H9 (cell line): Measurements from ENCODE around the gene CAMKV. TPM values are rescaled to one million over a fixed set of nuclear protein-coding genes. Genes with fewer than 3 reads are reported as not detected.

Experiments
- DNase-seq: peaks from one replicate; pipeline ENCODE4 v3.0.0-alpha.2; 2017
- H2AFZ ChIP-seq: one replicate; pipeline ENCODE4 v1.6.1; 2013; ENCODE audit warnings: mild to moderate bottlenecking, low read length, control low read depth, moderate library complexity
- H2AK5ac ChIP-seq: 2 replicates; pipeline ENCODE4 v1.6.1; 2013; ENCODE audit warnings: low read length, control low read depth, mixed read lengths; ENCODE audit not compliant: insufficient read length
- H2BK120ac ChIP-seq: one replicate; pipeline ENCODE4 v1.6.1; 2013; ENCODE audit warnings: low read depth, mild to moderate bottlenecking, low read length, control low read depth, inconsistent platforms; ENCODE audit not compliant: poor library complexity, severe bottlenecking
- H2BK12ac ChIP-seq: 2 replicates; pipeline ENCODE4 v1.6.1; 2013; ENCODE audit warnings: low read length, control low read depth, mixed read lengths, low read depth; ENCODE audit not compliant: insufficient read length
- H2BK15ac ChIP-seq: 2 replicates; pipeline ENCODE4 v1.6.1; 2013; ENCODE audit warnings: low read depth, low read length, control low read depth
- H2BK20ac ChIP-seq: one replicate; pipeline ENCODE4 v1.6.1; 2013; ENCODE audit warnings: low read depth, mild to moderate bottlenecking, low read length, control low read depth, inconsistent platforms; ENCODE audit not compliant: poor library complexity, severe bottlenecking
- H2BK5ac ChIP-seq: 2 replicates; pipeline ENCODE4 v1.6.1; 2013; ENCODE audit warnings: low read length, control low read depth, mixed read lengths; ENCODE audit not compliant: insufficient read length
- H3K14ac ChIP-seq: 2 replicates; pipeline ENCODE4 v1.6.1; 2013; ENCODE audit warnings: low read length, control low read depth; ENCODE audit not compliant: insufficient read depth
- H3K18ac ChIP-seq: 2 replicates; pipeline ENCODE4 v1.6.1; 2013; ENCODE audit warnings: low read depth, mild to moderate bottlenecking, mixed read lengths, low read length, control low read depth; ENCODE audit not compliant: insufficient read length
- H3K23ac ChIP-seq: 2 replicates; pipeline ENCODE4 v1.6.1; 2013; ENCODE audit warnings: low read length, control low read depth, mixed read lengths, low read depth; ENCODE audit not compliant: insufficient read length
- H3K23me2 ChIP-seq: 2 replicates; pipeline ENCODE4 v1.6.1; 2013; ENCODE audit warnings: low read depth, mild to moderate bottlenecking, mixed read lengths, low read length, control low read depth; ENCODE audit not compliant: insufficient read length, poor library complexity, severe bottlenecking
- H3K27ac ChIP-seq: 2 replicates; pipeline ENCODE4 v1.5.1; 2013; ENCODE audit warnings: low read length, control low read depth, mixed read lengths, low read depth; ENCODE audit not compliant: insufficient read length
- H3K27me3 ChIP-seq: 2 replicates; pipeline ENCODE4 v1.6.1; 2013; ENCODE audit warnings: low read length, control low read depth, inconsistent platforms; ENCODE audit not compliant: insufficient read depth
- H3K4ac ChIP-seq: 2 replicates; pipeline ENCODE4 v1.6.1; 2013; ENCODE audit warnings: low read depth, mild to moderate bottlenecking, control low read depth, inconsistent platforms, low read length, moderate library complexity
- H3K4me1 ChIP-seq: 2 replicates; pipeline ENCODE4 v1.6.1; 2013; ENCODE audit warnings: low read length, control low read depth, inconsistent platforms; ENCODE audit not compliant: insufficient read depth
- H3K4me2 ChIP-seq: 2 replicates; pipeline ENCODE4 v1.6.1; 2013; ENCODE audit warnings: low read length, control low read depth, mixed read lengths; ENCODE audit not compliant: insufficient read length, insufficient read depth
- H3K56ac ChIP-seq: 2 replicates; pipeline ENCODE4 v1.6.1; 2013; ENCODE audit warnings: low read depth, mild to moderate bottlenecking, mixed read lengths, low read length, control low read depth; ENCODE audit not compliant: insufficient read length
- H3K79me1 ChIP-seq: 2 replicates; pipeline ENCODE4 v1.6.1; 2013; ENCODE audit warnings: low read depth, mild to moderate bottlenecking, moderate library complexity, low read length, control low read depth, inconsistent platforms; ENCODE audit not compliant: insufficient read depth, poor library complexity, severe bottlenecking
- H3K79me2 ChIP-seq: 2 replicates; pipeline ENCODE4 v1.6.1; 2013; ENCODE audit warnings: low read length, control low read depth, inconsistent platforms; ENCODE audit not compliant: insufficient read depth
- H3K9ac ChIP-seq: 2 replicates; pipeline ENCODE4 v1.6.1; 2013; ENCODE audit warnings: low read length, control low read depth, mixed read lengths; ENCODE audit not compliant: insufficient read length; ENCODE audit errors: extremely low read depth
- H3K9me3 ChIP-seq: one replicate; pipeline ENCODE4 v1.6.1; 2013; ENCODE audit warnings: low read depth, low read length, inconsistent platforms; ENCODE audit not compliant: control insufficient read depth
- H3T11ph ChIP-seq: one replicate; pipeline ENCODE4 v1.6.1; 2013; ENCODE audit warnings: mild to moderate bottlenecking, low read length, control low read depth, inconsistent platforms
- H4K20me1 ChIP-seq: one replicate; pipeline ENCODE4 v1.6.1; 2013; ENCODE audit not compliant: control insufficient read depth, insufficient read length, insufficient read depth
- H4K5ac ChIP-seq: 2 replicates; pipeline ENCODE4 v1.6.1; 2013; ENCODE audit warnings: low read depth, mild to moderate bottlenecking, mixed read lengths, low read length, control low read depth; ENCODE audit not compliant: insufficient read length
- H4K8ac ChIP-seq: replicated peaks from 2 replicates; pipeline ENCODE4 v1.6.1; 2013; ENCODE audit warnings: low read length, control low read depth, mixed read lengths, low read depth; ENCODE audit not compliant: insufficient read length
- H4K91ac ChIP-seq: 2 replicates; pipeline ENCODE4 v1.6.1; 2013; ENCODE audit warnings: low read depth, mild to moderate bottlenecking, moderate library complexity, mixed read lengths, low read length, control low read depth; ENCODE audit not compliant: insufficient read length
- H3K27ac Mint-ChIP-seq, 3 experiments: 2 replicates in 2 of 3; 3 replicates in 1 of 3; pipeline ENCODE4 v1.8.0; 2020 to 2021; ENCODE audit warnings: mixed read lengths in 3 of 3, mild to moderate bottlenecking in 1 of 3, moderate library complexity in 1 of 3
- H3K27me3 Mint-ChIP-seq: 2 replicates; pipeline ENCODE4 v1.8.0; 2021; ENCODE audit warnings: low read depth, mild to moderate bottlenecking, moderate library complexity, mixed read lengths
- H3K36me3 Mint-ChIP-seq, 3 experiments: 2 replicates in 2 of 3; 3 replicates in 1 of 3; pipeline ENCODE4 v1.8.0; 2020 to 2021; ENCODE audit warnings: low read depth in 3 of 3, mixed read lengths in 3 of 3; ENCODE audit not compliant: insufficient read depth in 1 of 3
- H3K4me1 Mint-ChIP-seq, 2 experiments: 2 replicates each; pipeline ENCODE4 v1.8.0; 2020; ENCODE audit warnings: mixed read lengths in 2 of 2
- H3K4me3 Mint-ChIP-seq, 2 experiments: 2 replicates in 1 of 2; 3 replicates in 1 of 2; pipeline ENCODE4 v1.8.0; 2020 to 2021; ENCODE audit warnings: mild to moderate bottlenecking in 2 of 2, mixed read lengths in 2 of 2, moderate library complexity in 1 of 2
- H3K9me3 Mint-ChIP-seq, 2 experiments: 2 replicates in 1 of 2; 3 replicates in 1 of 2; pipeline ENCODE4 v1.8.0; 2020; ENCODE audit warnings: mild to moderate bottlenecking in 2 of 2, mixed read lengths in 2 of 2, moderate library complexity in 1 of 2
- CTCF ChIP-seq: fragments of 200-600 bp; sonication (generic); conservative IDR thresholded peaks from 3 replicates; pipeline ENCODE4 v1.8.0; 2021; ENCODE audit warnings: antibody characterized with exemption, mild to moderate bottlenecking
- WGBS: extraction: QIAGEN DNeasy Blood & Tissue Kit; methylation state at CpG from one replicate; pipeline ENCODE4 v1.1.7; 2013; ENCODE audit warnings: missing lambda C conversion rate, low lambda C conversion rate, mixed read lengths; ENCODE audit not compliant: insufficient read length; ENCODE audit errors: extremely low coverage; 5-methylcytosine and 5-hydroxymethylcytosine counted together
- total RNA-seq: library from RNA; stranded (reverse); gene quantifications from 2 replicates; pipeline ENCODE4 v1.2.1, GENCODE V29; 2021

The CAMKV gene
- total RNA-seq, 1 experiment from 2014 or later, result 54.2 TPM

DNA sequence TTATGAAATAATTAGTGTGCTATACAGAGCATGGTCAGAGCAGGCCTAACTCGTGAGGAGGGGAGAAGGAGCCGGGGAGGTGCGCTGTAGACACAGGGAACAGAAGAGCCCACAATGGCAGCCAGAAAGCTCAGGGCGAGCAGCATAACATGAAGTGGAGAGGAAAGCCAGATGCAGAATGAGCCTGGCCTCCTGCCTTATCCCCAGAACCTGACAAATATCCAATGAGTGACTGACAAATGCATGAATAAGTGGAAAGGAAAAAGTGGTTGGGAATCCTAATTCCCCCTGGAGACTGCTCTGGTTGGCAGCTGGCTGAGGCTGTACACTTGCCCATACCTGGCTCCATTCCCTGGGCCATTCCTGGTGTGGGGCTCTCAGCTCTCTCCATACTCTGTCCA lies 43.2 kb upstream of the CAMKV start:
- Histone ChIP-seq H3K14ac (no peak overlapping the region), H4K20me1 (no peaks in the 10 kb centered on the region), H3K4me2 (no peak overlapping the region), H3K23ac (no peak overlapping the region), H3K27me3 (no peaks in the 10 kb centered on the region; the same call in 1 of the 2 replicates), H3K9me3 (no peaks in the 10 kb centered on the region), H3K23me2 (no peaks in the 10 kb centered on the region), H3K27ac (no peak overlapping the region), H2BK15ac (no peak overlapping the region), H2BK120ac (no peak overlapping the region), H3K9ac (no peak overlapping the region), H3K79me2 (no peaks in the 10 kb centered on the region), H2BK20ac (no peak overlapping the region), H2BK5ac (no peak overlapping the region), H3K79me1 (no peaks in the 10 kb centered on the region), H4K5ac (no peak overlapping the region), H3K56ac (no peak overlapping the region), H3K4me1 (no peaks in the 10 kb centered on the region), H3K18ac (no peak overlapping the region), H4K91ac (no peak overlapping the region), H3T11ph (no peak overlapping the region), H2BK12ac (no peak overlapping the region), H4K8ac (no peak overlapping the region), H2AFZ (no peak overlapping the region), H3K4ac (no peak overlapping the region), H2AK5ac (no peak overlapping the region)
- no peak for TF ChIP-seq CTCF
- Mint-ChIP-seq H3K9me3 (no peaks in the 10 kb centered on the region), H3K36me3 (peaks cover 0 to 11% (median 4%) of the 10 kb centered on the region in 3 experiments; a peak in 4 of 7 replicates), H3K4me3 (no peak overlapping the region), H3K27ac (peak overlapping the region in 1 of 3 experiments; percentile 23; a peak in 1 of 7 replicates), H3K27me3 (no peaks in the 10 kb centered on the region; the same call in 1 of the 2 replicates), H3K4me1 (peaks cover 25 to 40% of the 10 kb centered on the region in 2 experiments)
- DNase-seq, result no peak
- no CpG with 5 or more reads among the region's 4 CpGs for WGBS
